Measurements from ENCODE around the gene DUSP8. TPM values are rescaled to one million over a fixed set of nuclear protein-coding genes. Genes with fewer than 3 reads are reported as not detected.
A peak's percentile ranks its signal among the peaks of the same experiment; 100 is the strongest.
"Not testable (repeated sequence)": the region's sequence is repeated elsewhere in the genome, so short reads cannot be mapped to it uniquely, and the experiment has no call there.

DUSP8 gene
- total RNA-seq, 1 donor from 2014 or later: 10.5 TPM

DNA sequence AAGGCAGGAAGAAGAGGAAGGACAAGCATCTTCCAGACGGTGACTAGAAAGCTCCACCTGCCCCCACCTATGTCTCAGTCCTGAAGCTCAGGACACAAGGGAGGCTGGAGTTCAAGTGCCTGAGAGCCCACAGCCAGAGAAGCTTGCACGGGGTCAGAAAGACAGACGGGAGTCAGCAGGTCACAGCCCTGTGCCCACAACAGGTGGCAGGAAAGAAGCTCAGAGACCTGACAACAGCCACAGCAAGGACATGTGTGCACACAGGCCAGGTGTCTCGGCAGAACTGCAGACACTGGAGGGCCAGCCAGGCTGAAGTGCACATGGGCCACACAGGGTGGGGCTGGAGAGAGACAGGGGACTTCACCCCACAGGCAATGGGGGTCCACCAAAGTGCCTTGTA lies 48.3 kb downstream of the DUSP8 start:
- no peak for ATAC-seq
- no peak for DNase-seq (ENCODE audit: missing footprints)
- intact Hi-C loops (cut with DNase I): no loop called here

DNA sequence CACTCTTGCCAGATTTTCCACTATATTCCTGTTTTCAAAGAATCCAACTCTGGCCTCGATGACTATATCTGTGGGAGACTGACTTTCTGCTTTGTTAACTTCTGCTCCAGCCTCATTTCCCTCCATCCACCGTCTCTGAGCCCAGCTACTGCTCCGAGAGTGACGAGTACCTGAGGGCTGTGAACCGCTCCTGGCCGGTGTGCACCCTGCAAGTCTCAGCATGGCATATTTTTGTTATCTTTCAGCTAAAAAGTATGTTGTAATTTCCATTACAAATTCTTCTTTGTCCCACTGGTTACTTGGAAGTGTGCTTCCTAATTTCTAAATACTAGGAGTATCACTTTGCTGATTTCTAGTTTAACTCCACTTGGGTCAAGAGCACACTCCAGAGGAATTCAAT lies 49.0 kb downstream of the DUSP8 start:
- ATAC-seq: no peak
- peak; percentile 49 for DNase-seq (ENCODE audit: missing footprints)
- intact Hi-C loops (cut with DNase I): no loop called here

GRCh38 chr11:1522081-1522424 lies 50.0 kb downstream of the DUSP8 start:
- no peak for ATAC-seq
- DNase-seq (ENCODE audit: missing footprints): peak; percentile 39
- intact Hi-C loops (cut with DNase I): no loop called here

DNA sequence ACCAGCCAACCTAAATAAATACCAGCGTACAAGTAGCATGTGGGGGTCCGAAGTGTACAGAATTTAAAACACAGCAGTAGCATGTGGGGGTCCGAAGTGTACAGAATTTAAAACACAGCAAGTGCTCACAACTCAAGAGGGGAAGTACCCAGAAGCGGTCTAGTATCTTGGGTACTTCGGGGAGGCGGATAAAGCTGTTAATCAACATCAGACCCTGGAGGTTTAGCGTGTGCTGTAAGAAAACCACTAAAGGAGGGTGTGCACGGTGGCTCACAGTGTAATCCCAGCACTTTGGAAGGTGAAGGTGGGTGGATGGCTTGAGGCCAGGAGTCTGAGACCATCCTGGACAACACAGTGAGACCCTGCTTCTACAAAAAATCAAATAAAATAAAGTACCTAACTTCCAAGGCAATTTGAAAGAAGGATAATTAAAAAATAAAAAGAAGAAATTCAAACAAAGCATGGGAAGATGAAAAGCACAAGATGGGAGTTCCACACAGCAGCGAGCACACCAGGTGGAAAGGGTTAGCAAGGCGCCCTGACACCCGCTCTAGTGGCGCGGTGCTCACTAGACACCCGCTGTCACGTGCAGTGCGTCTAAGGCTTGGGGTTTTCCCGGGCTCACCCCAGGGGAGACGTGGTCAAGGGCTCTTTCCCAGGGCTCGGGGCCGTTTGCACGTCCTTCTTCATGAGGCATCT lies 50.5 kb downstream of the DUSP8 start:
- ATAC-seq: no peak
- DNase-seq (ENCODE audit: missing footprints): peak; percentile 5
- intact Hi-C loops (cut with DNase I): no loop called here

DNA sequence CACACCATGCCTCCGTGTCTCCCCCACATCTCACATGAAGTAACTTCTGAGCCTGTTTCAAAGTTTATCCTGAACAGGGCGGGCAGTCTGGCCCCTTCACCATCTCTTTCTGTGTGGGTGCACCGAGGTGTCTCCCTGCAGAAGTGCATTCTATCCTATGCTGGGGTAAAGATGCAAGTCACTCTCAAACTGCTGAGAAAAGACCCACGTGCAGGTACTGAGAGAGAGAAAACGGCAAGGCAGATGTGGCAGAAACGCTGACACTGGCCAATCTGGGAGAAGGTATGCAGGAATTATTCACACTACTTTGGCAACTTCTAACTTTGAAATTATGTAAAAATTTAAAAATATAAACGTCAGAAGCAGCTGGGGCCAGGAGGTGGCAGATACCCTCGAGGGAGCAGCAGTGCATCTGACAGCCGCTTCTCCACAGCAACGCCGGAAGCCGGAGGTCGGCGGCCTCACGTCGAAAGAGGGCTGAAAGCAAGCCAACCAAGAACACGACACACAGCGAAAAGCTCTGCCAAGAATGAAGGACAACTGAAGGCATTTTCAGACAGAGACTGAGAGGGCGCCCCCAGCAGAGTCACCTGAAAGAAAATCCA lies 51.3 kb downstream of the DUSP8 start:
- intact Hi-C loops (cut with DNase I): no loop called here
- peak; percentile 40 for ATAC-seq
- DNase-seq (ENCODE audit: missing footprints): peak; percentile 59

- no peak for ATAC-seq
- intact Hi-C loops (cut with DNase I): no loop called here
- peak; percentile 61 for DNase-seq (ENCODE audit: missing footprints)
Measured at GRCh38 chr11:1520209-1520662, 51.8 kb downstream of the DUSP8 start.

GRCh38 chr11:1519028-1520010 lies 52.8 kb downstream of the DUSP8 start:
- ATAC-seq (no peak), DNase-seq (ENCODE audit: missing footprints) (peak; percentile 28)
- intact Hi-C loops (cut with DNase I): loop anchor here (5.0 to 10.0 kb wide), 3 partner anchors 42 to 257 kb away; no protein-coding TSS in a partner anchor

- DNase-seq (ENCODE audit: missing footprints): peak; percentile 30
- intact Hi-C loops (cut with DNase I): loop anchor here (5.0 to 10.0 kb wide), 3 partner anchors 41 to 256 kb away; no protein-coding TSS in a partner anchor
- ATAC-seq: no peak
Measured at GRCh38 chr11:1518301-1518700, 53.8 kb downstream of the DUSP8 start.

DNA sequence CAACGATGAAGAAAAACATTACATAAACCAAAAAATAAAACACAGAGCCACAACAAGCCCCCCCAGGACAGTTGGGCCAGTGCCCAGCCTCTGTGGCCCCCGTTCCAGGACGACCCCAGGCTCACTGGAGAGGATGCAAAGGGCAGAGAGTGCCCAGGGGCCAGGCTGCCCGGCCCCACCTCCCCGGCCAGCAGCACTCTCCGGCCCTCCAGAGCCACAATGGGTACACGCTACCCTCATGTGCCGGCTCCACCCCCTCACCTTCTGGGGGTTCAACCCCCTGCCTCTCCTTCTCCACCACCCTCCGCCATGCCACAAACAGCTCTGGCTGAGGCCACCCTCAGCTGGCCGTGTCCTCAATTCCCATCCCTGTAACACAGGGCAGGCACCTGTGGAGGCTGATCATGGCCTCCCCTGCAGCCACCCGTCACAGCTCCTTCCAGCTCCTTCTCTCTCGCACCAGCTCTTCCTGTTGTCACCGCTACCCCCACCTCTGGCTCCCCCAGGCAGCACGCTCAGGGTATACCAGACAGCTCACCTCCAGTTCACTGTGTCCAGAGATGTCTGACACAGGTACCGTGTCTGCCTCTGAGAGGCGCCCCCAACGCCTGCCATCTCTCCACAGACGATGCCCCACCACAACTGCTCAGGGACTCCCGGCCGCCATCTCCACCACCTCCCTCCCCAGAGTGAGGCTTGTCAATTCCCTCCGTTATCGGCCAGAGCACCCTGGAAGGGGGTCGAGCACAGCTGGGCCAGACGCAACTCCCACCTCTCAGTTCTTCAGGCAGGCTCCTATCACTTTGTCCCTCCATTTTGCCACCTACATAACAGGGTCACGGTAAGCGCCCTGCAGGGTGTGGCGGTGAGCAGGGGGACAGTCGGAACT lies 54.7 kb downstream of the DUSP8 start:
- DNase-seq (ENCODE audit: missing footprints) (peak; percentile 55), ATAC-seq (no peak)
- intact Hi-C loops (cut with DNase I): loop anchor here (5.0 to 10.0 kb wide), 3 partner anchors 40 to 255 kb away; no protein-coding TSS in a partner anchor

GRCh38 chr11:1516273-1517067 lies 55.6 kb downstream of the DUSP8 start:
- DNase-seq (ENCODE audit: missing footprints): peak; percentile 50
- intact Hi-C loops (cut with DNase I): loop anchor here (5.0 to 10.0 kb wide), 3 partner anchors 39 to 254 kb away; no protein-coding TSS in a partner anchor
- ATAC-seq: no peak

DNA sequence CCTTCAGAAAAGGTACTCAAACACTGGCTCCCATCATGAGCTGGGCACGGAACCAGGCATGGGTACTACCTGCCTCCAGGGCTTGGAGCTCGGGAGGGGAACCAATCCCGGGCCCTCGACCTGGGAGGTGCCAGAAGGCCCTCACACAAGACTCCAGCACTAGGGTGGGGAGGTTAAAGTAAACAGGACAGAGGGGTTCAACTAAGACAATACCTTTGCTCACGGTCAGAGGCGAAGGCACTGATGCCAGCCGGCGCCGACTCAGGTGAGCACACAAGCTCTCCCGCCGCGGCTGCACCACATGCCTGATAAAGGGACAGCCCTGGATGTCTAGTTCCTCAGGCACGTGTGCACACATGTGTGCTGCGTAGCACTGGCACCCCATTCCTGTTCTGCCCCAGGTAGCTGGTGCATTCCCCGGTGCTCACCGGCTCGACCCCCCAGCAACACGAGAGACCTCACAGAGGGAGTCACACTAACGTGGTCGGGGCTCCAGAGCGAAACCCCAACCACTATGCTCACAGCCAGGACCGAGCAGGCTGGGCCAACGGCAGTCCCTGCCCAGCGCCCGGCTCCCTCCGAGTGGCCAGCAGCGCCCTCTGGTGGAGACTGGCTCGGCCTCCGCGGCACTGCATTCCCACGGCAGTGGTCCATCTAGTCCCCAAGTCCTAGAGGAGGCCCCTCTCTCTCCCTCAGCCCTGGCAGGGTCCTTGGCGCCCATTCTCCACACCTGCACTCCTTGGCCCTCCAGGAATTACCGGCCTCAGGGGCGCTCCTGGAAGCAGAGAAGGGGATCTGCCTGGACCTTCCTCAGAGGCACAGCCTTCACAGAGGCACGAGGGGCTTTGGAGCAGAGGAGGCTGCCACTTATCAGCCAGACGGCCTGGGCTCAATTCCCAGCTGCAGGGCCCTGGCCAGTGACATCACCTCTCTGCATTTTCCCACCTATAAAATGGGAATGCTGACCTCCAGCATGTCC lies 56.7 kb downstream of the DUSP8 start:
- DNase-seq (ENCODE audit: missing footprints): peak; percentile 87
- ATAC-seq: peak; percentile 87
- intact Hi-C loops (cut with DNase I): loop anchor here (1.0 to 10.0 kb wide), 5 partner anchors 38 to 312 kb away; no protein-coding TSS in a partner anchor

DNA sequence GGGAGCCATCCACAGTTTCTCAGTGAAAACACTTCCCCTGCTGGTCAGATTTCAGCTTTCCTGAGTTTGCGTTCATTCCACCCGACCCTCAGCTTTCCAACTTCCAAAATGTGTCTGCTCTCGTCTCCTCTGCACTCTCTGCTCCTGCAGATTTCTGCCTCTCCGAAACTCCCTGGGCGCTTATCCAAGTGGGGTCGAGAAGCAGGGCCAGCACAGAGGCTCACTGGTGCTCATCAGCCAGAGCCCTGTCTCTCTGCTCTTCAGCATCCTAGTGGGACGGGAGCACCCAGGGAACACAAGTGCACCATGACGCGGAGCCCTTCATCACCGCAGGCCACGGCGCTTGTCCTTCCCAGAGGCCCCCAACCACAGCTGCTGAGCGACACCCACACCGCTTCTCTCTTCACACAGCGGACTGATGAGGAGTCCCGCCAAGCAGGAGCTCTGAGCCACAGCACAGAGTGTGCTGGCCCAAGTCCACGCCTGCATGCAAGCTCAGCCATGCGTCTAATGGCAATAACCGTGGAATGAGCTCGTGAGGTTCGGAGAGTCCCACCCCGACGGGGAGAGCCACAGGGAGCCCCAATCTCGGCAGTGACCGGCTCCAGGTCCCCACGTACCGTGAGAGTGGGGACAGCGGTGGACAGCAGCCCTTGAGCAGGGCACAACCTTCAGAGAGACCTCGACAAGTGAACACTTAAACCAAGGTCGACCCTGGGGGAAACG lies 57.6 kb downstream of the DUSP8 start:
- peak; percentile 76 for DNase-seq (ENCODE audit: missing footprints)
- intact Hi-C loops (cut with DNase I): loop anchor here (1.0 to 10.0 kb wide), 5 partner anchors 37 to 311 kb away; no protein-coding TSS in a partner anchor
- peak; percentile 61 for ATAC-seq

GRCh38 chr11:1513326-1514296 lies 58.5 kb downstream of the DUSP8 start:
- no peak for ATAC-seq
- peak; percentile 15 for DNase-seq (ENCODE audit: missing footprints)
- intact Hi-C loops (cut with DNase I): loop anchor here (2.0 to 10.0 kb wide), 2 partner anchors 59 to 171 kb away; no protein-coding TSS in a partner anchor

GRCh38 chr11:1512531-1513258 lies 59.4 kb downstream of the DUSP8 start:
- DNase-seq (ENCODE audit: missing footprints): peak; percentile 11
- ATAC-seq: not testable (repeated sequence)
- intact Hi-C loops (cut with DNase I): loop anchor here (10.0 kb wide), 1 partner anchor 58 kb away; no protein-coding TSS in a partner anchor

Data from Right ventricle myocardium inferior (tissue), 1 donor.